HEK293 (cell line): ENCODE measurements around the gene CYB5R4.

Source experiments
- BCL6B ChIP-seq: fragments of 450-650 bp; formaldehyde crosslinking; IDR thresholded peaks from 2 replicates; pipeline ENCODE4 v1.5.1; 2017; ENCODE audit warnings: missing biosample characterization, missing genetic modification characterization
- GLI2 ChIP-seq: fragments of 450-650 bp; formaldehyde crosslinking; IDR thresholded peaks from 2 replicates; pipeline ENCODE4; 2017; ENCODE audit warnings: missing biosample characterization, missing genetic modification characterization, low read depth, borderline replicate concordance
- GLIS2 ChIP-seq: fragments of 450-650 bp; formaldehyde crosslinking; IDR thresholded peaks from 2 replicates; pipeline ENCODE4 v1.5.1; 2016; ENCODE audit warnings: missing biosample characterization, missing genetic modification characterization
- HOXC10 ChIP-seq: sonication (generic); formaldehyde crosslinking; IDR thresholded peaks from 2 replicates; pipeline ENCODE4 v1.8.1; 2023; ENCODE audit warnings: mild to moderate bottlenecking, missing genetic modification reagents
- IKZF3 ChIP-seq: fragments of 450-650 bp; IDR thresholded peaks from 2 replicates; pipeline ENCODE4 v1.5.0; 2018; ENCODE audit warnings: missing biosample characterization, mild to moderate bottlenecking, missing genetic modification characterization, moderate library complexity
- KLF7 ChIP-seq: fragments of 450-650 bp; formaldehyde crosslinking; IDR thresholded peaks from 2 replicates; pipeline ENCODE4 v1.5.1; 2016; ENCODE audit warnings: missing biosample characterization, missing genetic modification characterization, borderline replicate concordance
- KLF9 ChIP-seq: fragments of 450-650 bp; formaldehyde crosslinking; IDR thresholded peaks from 2 replicates; pipeline ENCODE4 v1.5.1; 2016; ENCODE audit warnings: missing biosample characterization, missing genetic modification characterization, low read depth
- MZF1 ChIP-seq: fragments of 450-650 bp; formaldehyde crosslinking; IDR thresholded peaks from 2 replicates; pipeline ENCODE4 v1.5.1; 2017; ENCODE audit warnings: missing biosample characterization, missing genetic modification characterization, borderline replicate concordance
- WT1 ChIP-seq: fragments of 450-650 bp; formaldehyde crosslinking; IDR thresholded peaks from 2 replicates; pipeline ENCODE4 v1.5.1; 2016; ENCODE audit warnings: missing biosample characterization, missing genetic modification characterization
- YY1 ChIP-seq: fragments of 450-650 bp; formaldehyde crosslinking; IDR thresholded peaks from 2 replicates; pipeline ENCODE4 v1.5.1; 2018; ENCODE audit warnings: missing biosample characterization, missing genetic modification characterization
- ZBTB17 ChIP-seq: fragments of 450-650 bp; formaldehyde crosslinking; IDR thresholded peaks from 2 replicates; pipeline ENCODE4 v1.5.1; 2016; ENCODE audit warnings: missing biosample characterization, missing genetic modification characterization
- ZBTB21 ChIP-seq: fragments of 450-650 bp; formaldehyde crosslinking; IDR thresholded peaks from 2 replicates; pipeline ENCODE4 v1.5.1; 2017; ENCODE audit warnings: missing biosample characterization, missing genetic modification characterization
- ZBTB8A ChIP-seq: fragments of 450-650 bp; formaldehyde crosslinking; IDR thresholded peaks from 2 replicates; pipeline ENCODE4 v1.5.1; 2016; ENCODE audit warnings: missing biosample characterization, missing genetic modification characterization
- ZFHX2 ChIP-seq: fragments of 450-650 bp; formaldehyde crosslinking; conservative IDR thresholded peaks from 2 replicates; pipeline ENCODE4 v1.5.1; 2016; ENCODE audit warnings: missing biosample characterization, missing genetic modification characterization
- ZNF223 ChIP-seq: fragments of 450-650 bp; formaldehyde crosslinking; IDR thresholded peaks from 2 replicates; pipeline ENCODE4 v1.5.1; 2016; ENCODE audit warnings: missing biosample characterization, missing genetic modification characterization
- ZNF324 ChIP-seq: fragments of 450-650 bp; formaldehyde crosslinking; IDR thresholded peaks from 2 replicates; pipeline ENCODE4 v1.5.1; 2016; ENCODE audit warnings: missing biosample characterization, missing genetic modification characterization
- ZNF341 ChIP-seq: fragments of 450-650 bp; formaldehyde crosslinking; IDR thresholded peaks from 2 replicates; pipeline ENCODE4; 2016; ENCODE audit warnings: low read depth, missing biosample characterization, missing genetic modification characterization
- ZNF48 ChIP-seq: fragments of 450-650 bp; formaldehyde crosslinking; IDR thresholded peaks from 2 replicates; pipeline ENCODE4 v1.5.1; 2016; ENCODE audit warnings: missing biosample characterization, missing genetic modification characterization
- ZNF521 ChIP-seq: fragments of 450-650 bp; formaldehyde crosslinking; IDR thresholded peaks from 2 replicates; pipeline ENCODE4 v1.5.1; 2017; ENCODE audit warnings: missing biosample characterization, mild to moderate bottlenecking, missing genetic modification characterization
- ZNF558 ChIP-seq: fragments of 450-650 bp; formaldehyde crosslinking; IDR thresholded peaks from 2 replicates; pipeline ENCODE4 v1.5.1; 2016; ENCODE audit warnings: missing biosample characterization, missing genetic modification characterization
- ZNF560 ChIP-seq: fragments of 450-650 bp; formaldehyde crosslinking; IDR thresholded peaks from 2 replicates; pipeline ENCODE4 v1.5.1; 2017; ENCODE audit warnings: missing biosample characterization, missing genetic modification characterization, borderline replicate concordance
- ZNF701 ChIP-seq: fragments of 450-650 bp; formaldehyde crosslinking; IDR thresholded peaks from 2 replicates; pipeline ENCODE4 v1.5.1; 2016; ENCODE audit warnings: missing biosample characterization, missing genetic modification characterization
- ZNF768 ChIP-seq: fragments of 450-650 bp; formaldehyde crosslinking; IDR thresholded peaks from 2 replicates; pipeline ENCODE4 v1.5.1; 2018; ENCODE audit warnings: missing biosample characterization, mild to moderate bottlenecking, missing genetic modification characterization
- ZNF785 ChIP-seq: fragments of 450-650 bp; formaldehyde crosslinking; IDR thresholded peaks from 2 replicates; pipeline ENCODE4 v1.5.1; 2016; ENCODE audit warnings: missing biosample characterization, missing genetic modification characterization
- ZSCAN30 ChIP-seq: fragments of 450-650 bp; IDR thresholded peaks from 2 replicates; pipeline ENCODE4 v1.5.1; 2018; ENCODE audit warnings: missing biosample characterization, mild to moderate bottlenecking, missing genetic modification characterization, moderate library complexity
- TF ChIP-seq, protein P1 (sequence below): fragments of 450-650 bp; formaldehyde crosslinking; IDR thresholded peaks from 2 replicates; pipeline ENCODE4 v1.5.1; 2016; ENCODE audit warnings: missing biosample characterization, missing genetic modification characterization, low read depth
- TF ChIP-seq, protein P2 (sequence below): fragments of 450-650 bp; formaldehyde crosslinking; IDR thresholded peaks from 2 replicates; pipeline ENCODE4 v1.5.1; 2016; ENCODE audit warnings: missing biosample characterization, missing genetic modification characterization, borderline replicate concordance
- TF ChIP-seq, protein P3 (sequence below): fragments of 450-650 bp; formaldehyde crosslinking; IDR thresholded peaks from 2 replicates; pipeline ENCODE4 v1.5.1; 2016; ENCODE audit warnings: missing biosample characterization, missing genetic modification characterization

Gene CYB5R4

GRCh38 chr6:83859410-83860358 lies at the start of gene CYB5R4 (continued):
- TF ChIP-seq ZNF701 (no peak), ZNF785 (tag by site-specific recombination) (0 out of 2 replicates have a peak, but pooled peaks have one; percentile 9), ZNF341 (tag by site-specific recombination) (peak; percentile 96), ZNF558 (no peak), ZFHX2 (tag by site-specific recombination) (no peak), ZNF324 (tag by site-specific recombination) (no peak; the same call in none of the 2 replicates), ZBTB21 (tag by site-specific recombination) (peak; percentile 75), BCL6B (tag by site-specific recombination) (peak; percentile 97), KLF9 (tag by site-specific recombination) (peak; percentile 84), YY1 (tag by site-specific recombination) (no peak), ZNF48 (tag by site-specific recombination) (no peak), ZBTB8A (tag by site-specific recombination) (peak; percentile 18; the same call in 1 of the 2 replicates), ZNF521 (tag by site-specific recombination) (no peak), HOXC10 (CRISPR knock-in tag) (no peak; the same call in 1 of the 2 replicates), ZSCAN30 (tag by site-specific recombination) (0 out of 2 replicates have a peak, but pooled peaks have one; percentile 51), ZBTB17 (tag by site-specific recombination) (peak; percentile 95), GLIS2 (tag by site-specific recombination) (peak; percentile 89), GLI2 (tag by site-specific recombination) (no peak), ZNF560 (tag by site-specific recombination) (no peak), IKZF3 (tag by site-specific recombination) (peak; percentile 89), ZNF768 (tag by site-specific recombination) (no peak), WT1 (tag by site-specific recombination) (peak; percentile 46; the same call in 1 of the 2 replicates), ZNF223 (tag by site-specific recombination) (no peak), KLF7 (tag by site-specific recombination) (peak; percentile 67), MZF1 (tag by site-specific recombination) (peak; percentile 41; the same call in 1 of the 2 replicates)
- TF ChIP-seq, protein P1, sequence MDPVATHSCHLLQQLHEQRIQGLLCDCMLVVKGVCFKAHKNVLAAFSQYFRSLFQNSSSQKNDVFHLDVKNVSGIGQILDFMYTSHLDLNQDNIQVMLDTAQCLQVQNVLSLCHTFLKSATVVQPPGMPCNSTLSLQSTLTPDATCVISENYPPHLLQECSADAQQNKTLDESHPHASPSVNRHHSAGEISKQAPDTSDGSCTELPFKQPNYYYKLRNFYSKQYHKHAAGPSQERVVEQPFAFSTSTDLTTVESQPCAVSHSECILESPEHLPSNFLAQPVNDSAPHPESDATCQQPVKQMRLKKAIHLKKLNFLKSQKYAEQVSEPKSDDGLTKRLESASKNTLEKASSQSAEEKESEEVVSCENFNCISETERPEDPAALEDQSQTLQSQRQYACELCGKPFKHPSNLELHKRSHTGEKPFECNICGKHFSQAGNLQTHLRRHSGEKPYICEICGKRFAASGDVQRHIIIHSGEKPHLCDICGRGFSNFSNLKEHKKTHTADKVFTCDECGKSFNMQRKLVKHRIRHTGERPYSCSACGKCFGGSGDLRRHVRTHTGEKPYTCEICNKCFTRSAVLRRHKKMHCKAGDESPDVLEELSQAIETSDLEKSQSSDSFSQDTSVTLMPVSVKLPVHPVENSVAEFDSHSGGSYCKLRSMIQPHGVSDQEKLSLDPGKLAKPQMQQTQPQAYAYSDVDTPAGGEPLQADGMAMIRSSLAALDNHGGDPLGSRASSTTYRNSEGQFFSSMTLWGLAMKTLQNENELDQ: no peak
- TF ChIP-seq, protein P2, sequence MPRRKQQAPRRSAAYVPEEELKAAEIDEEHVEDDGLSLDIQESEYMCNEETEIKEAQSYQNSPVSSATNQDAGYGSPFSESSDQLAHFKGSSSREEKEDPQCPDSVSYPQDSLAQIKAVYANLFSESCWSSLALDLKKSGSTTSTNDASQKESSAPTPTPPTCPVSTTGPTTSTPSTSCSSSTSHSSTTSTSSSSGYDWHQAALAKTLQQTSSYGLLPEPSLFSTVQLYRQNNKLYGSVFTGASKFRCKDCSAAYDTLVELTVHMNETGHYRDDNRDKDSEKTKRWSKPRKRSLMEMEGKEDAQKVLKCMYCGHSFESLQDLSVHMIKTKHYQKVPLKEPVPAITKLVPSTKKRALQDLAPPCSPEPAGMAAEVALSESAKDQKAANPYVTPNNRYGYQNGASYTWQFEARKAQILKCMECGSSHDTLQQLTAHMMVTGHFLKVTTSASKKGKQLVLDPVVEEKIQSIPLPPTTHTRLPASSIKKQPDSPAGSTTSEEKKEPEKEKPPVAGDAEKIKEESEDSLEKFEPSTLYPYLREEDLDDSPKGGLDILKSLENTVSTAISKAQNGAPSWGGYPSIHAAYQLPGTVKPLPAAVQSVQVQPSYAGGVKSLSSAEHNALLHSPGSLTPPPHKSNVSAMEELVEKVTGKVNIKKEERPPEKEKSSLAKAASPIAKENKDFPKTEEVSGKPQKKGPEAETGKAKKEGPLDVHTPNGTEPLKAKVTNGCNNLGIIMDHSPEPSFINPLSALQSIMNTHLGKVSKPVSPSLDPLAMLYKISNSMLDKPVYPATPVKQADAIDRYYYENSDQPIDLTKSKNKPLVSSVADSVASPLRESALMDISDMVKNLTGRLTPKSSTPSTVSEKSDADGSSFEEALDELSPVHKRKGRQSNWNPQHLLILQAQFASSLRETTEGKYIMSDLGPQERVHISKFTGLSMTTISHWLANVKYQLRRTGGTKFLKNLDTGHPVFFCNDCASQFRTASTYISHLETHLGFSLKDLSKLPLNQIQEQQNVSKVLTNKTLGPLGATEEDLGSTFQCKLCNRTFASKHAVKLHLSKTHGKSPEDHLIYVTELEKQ (tag by site-specific recombination): no peak
- TF ChIP-seq, protein P3, sequence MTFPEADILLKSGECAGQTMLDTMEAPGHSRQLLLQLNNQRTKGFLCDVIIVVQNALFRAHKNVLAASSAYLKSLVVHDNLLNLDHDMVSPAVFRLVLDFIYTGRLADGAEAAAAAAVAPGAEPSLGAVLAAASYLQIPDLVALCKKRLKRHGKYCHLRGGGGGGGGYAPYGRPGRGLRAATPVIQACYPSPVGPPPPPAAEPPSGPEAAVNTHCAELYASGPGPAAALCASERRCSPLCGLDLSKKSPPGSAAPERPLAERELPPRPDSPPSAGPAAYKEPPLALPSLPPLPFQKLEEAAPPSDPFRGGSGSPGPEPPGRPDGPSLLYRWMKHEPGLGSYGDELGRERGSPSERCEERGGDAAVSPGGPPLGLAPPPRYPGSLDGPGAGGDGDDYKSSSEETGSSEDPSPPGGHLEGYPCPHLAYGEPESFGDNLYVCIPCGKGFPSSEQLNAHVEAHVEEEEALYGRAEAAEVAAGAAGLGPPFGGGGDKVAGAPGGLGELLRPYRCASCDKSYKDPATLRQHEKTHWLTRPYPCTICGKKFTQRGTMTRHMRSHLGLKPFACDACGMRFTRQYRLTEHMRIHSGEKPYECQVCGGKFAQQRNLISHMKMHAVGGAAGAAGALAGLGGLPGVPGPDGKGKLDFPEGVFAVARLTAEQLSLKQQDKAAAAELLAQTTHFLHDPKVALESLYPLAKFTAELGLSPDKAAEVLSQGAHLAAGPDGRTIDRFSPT (tag by site-specific recombination): no peak
